Activated T-cell treated with anti-CD3 and anti-CD28 coated beads, Interleukin-2, amount 50 U/mL, for 1 hour (primary cell): ENCODE results near the gene FUT2.
"Not testable (repeated sequence)": the region's sequence is repeated elsewhere in the genome, so short reads cannot be mapped to it uniquely, and the experiment has no call there.

Experiments
- DNase-seq: peaks from one replicate; pipeline ENCODE4 v3.0.0-alpha.2; 2020

The FUT2 gene

DNA sequence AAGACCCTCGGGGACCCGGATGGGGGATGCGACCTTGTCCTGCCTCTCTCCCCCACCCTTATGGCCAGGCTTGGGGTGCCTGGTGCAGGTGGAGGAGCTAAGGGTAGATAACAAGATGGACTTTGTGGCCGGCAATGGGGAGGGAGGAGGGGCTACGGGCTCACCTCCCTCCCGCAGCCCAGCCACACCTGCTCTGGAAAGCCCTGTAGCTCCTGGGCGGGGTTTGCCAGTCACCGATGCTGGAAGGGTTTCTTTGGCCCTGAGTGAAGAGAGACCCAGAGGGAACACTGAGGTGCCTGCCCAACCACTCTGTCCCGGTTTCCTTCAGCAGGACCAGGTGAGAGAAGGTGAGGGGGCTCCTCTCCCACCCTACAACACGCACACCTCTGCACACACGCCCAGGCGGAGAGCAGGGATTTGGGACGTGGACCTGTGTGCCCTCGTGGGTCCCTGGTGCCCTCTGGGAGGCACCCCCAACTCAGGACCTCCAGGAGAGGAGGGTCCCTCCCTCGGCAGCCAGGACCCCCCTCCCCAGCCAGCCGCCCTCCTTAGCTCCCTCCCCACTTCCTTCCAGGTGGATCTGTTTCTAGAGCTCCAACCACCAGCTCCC is at the start of gene FUT2:
FUT2 (plus strand) TSS at position 229 of the 610 bp plus-strand sequence. CDS start 6,986 bp downstream, outside the sequence.
- DNase-seq = no peak

GRCh38 chr19:48646001-48646721 is 49.6 kb upstream of the FUT2 start, which contains the start of gene CA11:
Gene CA11 (minus strand): TSS chr19:48646187. CDS start chr19:48645632, 555 bp downstream.
- DNase-seq = peak; percentile 96

DNA sequence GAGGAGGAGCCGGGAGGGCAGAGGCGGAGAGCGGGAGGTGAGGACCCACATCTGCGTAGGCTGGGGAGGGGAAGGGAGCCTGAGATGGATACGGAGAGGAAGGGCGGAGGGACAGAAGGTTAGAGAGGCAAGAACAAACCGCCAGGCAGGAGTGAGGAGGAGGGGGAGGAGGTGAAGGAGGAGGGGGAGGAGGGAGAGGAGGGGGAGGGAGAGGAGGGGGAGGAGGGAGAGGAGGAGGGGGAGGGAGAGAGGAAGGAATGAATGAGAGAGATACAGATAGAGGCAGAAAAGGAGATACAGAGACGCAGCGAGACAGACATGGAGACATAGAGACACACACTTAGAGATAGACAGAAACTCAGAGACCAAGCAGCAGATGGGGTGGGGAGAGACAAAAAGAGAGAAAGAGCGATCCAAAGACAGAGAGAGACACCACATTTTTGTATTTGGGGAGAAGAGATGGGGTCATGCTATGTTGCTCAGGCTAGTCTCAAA is 49.0 kb upstream of the FUT2 start:
- DNase-seq = no peak

DNA sequence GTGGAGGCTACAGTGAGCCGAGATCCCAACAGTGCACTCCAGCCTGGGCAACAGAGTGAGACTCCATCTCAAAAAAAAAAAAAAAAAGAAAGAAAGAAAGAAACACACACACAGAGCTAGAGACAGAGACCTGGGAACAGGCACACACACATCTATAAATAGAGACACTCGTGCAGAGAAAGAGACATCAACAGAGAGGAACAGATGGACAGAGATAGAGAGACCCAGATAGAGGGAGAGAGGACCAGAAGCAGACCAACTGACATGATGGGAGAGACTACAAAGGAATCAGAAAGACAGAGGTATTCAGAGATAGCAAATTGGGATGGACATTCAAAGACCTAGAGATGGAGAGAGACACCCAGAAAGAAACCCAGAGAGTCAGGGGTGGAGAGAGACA is 47.6 kb upstream of the FUT2 start:
- DNase-seq = no peak

DNA sequence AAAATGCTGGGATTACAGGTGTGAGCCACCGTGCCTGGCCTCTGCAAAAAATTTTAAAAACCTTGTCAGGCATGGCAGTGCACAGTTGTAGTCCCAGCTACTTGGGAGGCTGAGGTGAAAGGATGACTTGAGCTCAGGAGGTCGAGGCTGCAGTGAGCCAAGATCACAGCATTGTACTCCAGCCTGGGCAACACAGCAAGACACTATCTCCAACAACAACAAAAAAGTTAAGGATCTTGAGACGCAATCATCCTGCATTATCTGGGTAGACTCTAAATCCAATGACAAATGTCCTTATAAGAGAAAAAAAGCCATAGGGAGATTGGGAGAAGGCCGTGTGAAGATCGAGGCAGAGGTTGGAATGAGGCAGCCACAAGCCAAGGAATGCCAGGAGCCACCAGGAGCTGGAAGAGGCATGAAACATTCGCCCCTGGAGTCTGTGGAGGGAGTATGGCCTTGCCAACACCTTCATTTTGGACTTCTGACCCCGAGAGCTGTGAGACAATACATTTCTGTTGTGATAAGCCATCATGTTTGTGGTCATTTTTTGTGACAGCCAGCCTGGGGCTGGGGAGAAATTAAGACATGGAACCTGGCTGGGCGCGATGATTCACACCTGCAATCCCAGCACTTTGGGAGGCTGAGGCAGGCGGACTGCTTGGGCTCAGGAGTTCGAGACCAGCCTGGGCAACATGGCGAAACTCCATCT is 44.6 kb upstream of the FUT2 start:
- DNase-seq = no peak

GRCh38 chr19:48651683-48652048 is 44.1 kb upstream of the FUT2 start:
- no peak for DNase-seq

- no peak for DNase-seq
These were observed 41.3 kb upstream of the FUT2 start for GRCh38 chr19:48654299-48655059.

- no peak for DNase-seq
These were observed 38.8 kb upstream of the FUT2 start for GRCh38 chr19:48656840-48657474.

GRCh38 chr19:48657828-48658227 is 37.9 kb upstream of the FUT2 start:
- DNase-seq = not testable (repeated sequence)

DNA sequence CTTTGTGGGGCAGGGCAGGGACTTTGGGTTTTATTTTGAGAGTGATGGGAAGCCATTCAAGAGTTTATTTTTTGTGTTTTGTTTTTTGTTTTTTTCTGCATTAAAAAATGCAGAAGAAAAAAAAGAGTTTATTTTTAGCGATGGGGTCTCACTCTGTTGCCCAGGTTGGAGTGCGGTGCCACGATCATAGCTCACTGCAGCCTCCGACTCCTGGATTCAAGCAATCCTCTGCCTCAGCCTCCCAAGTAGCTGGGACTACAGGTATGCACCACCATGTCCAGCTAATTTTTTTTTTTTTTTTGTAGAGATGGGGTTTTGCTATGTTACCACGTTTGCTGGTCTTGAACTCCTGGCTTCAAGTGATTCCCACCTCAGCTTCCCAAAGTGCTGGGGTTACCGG is 37.3 kb upstream of the FUT2 start:
- no peak for DNase-seq

DNA sequence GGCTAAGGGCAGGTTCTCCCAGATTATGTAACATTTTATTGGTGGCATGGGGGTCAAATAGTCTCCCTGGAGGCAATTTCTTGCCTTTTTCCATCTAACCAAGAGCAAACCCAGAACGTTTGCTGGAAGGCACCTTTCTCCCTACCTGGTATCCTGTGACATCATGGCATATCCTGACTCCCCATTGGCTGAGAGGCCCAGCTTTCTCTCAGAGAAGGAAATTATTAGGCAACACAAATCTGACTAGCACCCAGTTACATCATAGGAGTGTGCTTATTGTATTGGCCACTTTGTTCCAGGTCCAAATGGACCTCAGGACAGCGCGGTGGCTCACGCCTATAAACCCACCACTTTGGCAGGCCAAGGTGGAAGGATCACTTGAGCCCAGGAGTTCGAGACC is 36.0 kb upstream of the FUT2 start:
- DNase-seq = no peak

DNA sequence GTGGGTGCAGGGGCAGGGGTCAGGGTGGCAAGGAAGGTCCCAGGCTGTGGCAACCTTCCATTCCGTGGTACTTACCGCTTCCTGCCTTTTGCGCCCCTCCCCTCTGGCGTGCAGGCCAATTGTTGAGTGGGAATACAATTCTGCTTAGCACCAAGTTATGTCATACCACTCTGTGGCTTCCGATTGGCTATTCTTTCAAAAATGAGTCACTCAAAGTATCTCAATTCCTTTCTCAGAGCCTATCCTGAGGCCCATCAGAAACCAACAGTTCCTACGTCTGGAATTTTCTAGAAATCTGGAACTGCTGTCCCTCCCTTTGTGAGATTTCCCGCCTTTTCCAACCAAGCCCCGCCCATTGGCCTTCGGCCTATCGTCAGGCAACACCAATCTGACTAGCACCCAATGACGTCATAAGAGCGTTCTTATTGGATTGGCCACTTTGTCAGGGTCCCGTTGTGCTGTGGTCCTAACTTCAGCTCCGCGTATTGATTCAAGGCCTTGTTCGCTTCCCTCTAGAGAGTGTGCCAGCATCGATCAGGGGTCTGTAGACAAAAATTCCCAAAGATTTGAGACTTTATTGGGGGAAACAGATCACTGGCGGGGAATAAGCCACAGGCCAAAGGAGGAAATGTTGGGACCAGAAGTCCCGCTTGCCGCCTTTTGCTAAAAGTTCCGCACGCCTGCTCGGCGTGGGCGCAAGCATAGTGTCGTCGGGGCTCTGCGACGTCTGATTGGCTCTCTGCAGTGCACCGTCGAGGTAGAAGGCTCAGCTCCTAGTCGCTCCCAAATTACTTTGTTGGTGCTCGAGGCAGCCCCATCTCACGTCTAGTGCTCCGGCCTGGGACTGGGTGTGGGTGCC is 34.7 kb upstream of the FUT2 start:
- DNase-seq = peak; percentile 79

DNA sequence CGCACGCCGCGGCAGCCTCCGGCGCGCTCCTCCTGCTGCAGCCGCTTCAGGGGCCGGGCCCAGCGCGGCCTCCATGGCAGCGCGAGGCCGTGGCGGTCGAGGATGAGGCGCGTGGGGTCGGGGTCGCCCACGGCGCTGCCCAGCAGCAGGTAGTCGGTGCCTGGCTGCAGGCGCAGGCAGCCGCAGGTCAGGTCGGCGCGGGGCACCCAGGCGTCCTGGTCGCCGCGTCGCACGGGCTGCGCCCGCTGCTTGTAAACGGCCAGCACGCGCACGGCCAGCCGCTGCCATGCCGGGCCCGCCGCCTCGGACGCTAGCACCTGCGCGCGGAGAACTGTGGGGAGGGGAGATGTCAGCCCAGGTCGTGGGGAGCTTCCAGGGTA is 34.1 kb upstream of the FUT2 start:
- no peak for DNase-seq

GRCh38 chr19:48663667-48664066 is 32.1 kb upstream of the FUT2 start:
- no peak for DNase-seq

DNA sequence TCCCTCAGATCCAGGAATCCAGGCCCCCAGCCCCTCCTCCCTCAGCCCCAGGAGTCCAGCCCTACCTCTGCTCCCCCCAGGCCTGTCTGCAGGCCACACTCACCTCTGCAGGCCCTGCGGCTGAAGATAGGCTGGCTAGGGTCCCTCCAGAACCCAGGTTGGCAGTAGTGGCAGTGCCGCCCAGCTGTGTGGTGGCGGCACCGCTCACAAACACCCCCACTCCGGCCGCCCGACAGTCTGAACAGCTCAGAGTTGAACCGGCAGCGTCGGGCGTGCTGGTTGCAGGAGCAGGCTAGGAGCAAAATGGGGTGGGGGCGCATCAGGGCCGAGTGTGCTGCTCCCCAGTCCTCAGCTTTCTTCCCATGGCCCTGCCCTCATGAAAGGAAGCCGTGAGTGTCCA is 31.3 kb upstream of the FUT2 start:
- DNase-seq = no peak

DNA sequence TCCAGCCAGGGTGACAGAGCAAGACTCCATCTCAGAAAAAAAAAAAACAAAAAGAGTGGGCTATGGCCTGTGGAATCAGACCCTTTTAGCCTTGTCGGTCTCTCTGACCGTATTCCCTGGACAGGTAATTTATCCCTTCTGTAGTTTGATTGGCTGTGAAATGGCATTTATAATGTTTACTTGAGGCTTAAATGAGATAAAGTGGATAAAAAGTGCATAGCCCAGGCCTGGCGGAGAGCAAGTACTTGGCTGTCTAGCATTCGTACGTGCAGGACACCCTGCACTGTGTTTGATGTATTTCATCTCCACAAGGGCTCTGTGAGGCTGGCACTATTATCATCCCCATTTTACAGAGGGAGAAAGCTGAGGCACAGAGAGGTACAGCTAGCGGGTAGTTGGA is 30.0 kb upstream of the FUT2 start:
- DNase-seq = no peak

GRCh38 chr19:48668332-48668731 is 27.4 kb upstream of the FUT2 start:
- DNase-seq = no peak

GRCh38 chr19:48668761-48669160 is 27.0 kb upstream of the FUT2 start:
- no peak for DNase-seq

DNA sequence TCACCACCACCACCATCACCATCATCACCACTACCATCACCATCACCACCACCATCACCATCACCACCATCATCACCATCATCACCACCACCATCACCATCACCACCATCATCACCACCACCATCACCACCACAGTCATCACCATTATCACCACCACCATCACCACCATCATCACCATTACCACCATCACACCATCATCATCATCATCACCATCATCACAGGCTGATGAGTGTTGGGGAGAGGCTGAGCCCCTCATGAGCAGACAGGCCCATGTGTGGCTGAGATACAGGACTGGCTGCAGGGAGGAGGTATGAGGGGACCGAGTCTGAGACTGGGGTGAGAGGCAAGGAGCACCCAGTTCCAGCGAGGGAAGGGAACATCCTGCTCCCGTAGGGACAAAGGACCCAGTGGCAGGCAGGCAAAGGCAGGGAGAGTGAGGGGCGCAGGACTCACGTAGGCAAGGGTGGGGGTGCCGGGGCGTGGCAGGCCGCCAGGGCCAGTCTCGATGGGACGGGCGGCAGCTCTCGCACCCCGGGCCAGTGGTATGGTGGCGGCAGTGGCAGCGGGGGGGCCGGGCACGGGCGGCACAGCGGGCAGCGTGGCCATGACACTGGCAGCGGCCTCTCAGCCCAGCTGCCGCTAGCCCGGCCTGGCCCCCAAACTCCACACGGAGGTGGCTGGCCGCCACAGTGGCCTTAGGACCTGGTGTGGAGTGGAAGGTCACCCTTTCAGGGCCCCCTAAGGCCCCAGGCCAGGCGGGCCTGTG is 25.7 kb upstream of the FUT2 start:
- DNase-seq = no peak

- no peak for DNase-seq
These were observed 24.9 kb upstream of the FUT2 start for GRCh38 chr19:48670699-48671445.
